ENCODE measurements around the gene MICAL3. TPM values are rescaled to one million over a fixed set of nuclear protein-coding genes. Genes with fewer than 3 reads are reported as not detected.

MICAL3 gene
- total RNA-seq, 4 donors from 2014 or later = 15.8 to 45.4 (median 31.6) TPM

DNA sequence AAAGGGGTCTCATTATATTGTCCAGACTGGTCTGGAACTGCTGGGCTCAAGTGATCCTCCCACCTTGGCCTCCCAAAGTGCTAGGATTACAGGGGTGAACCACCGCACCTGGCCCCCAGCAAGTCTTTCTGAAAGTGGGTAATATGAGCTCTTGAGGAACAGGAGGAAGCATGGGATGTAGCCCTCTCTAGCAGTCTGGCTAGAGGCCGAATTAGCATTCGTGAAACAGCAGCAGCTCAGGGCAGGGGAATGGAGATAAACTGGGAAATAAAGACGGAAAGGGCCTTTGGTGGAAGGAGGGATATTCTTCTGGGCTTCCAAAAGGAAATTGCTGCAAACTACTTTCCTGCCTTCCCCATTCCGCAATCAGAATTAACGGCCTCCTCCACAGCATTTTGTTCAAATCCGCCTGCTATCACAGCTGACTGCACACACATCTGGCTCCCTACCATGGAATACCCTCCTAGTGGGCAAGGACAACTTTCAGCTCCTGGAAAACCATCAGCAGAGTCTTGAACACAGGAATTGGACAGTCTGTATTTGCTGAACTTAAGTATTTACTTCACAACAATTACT is 44.3 kb downstream of the MICAL3 start:
- TF ChIP-seq, protein P1, sequence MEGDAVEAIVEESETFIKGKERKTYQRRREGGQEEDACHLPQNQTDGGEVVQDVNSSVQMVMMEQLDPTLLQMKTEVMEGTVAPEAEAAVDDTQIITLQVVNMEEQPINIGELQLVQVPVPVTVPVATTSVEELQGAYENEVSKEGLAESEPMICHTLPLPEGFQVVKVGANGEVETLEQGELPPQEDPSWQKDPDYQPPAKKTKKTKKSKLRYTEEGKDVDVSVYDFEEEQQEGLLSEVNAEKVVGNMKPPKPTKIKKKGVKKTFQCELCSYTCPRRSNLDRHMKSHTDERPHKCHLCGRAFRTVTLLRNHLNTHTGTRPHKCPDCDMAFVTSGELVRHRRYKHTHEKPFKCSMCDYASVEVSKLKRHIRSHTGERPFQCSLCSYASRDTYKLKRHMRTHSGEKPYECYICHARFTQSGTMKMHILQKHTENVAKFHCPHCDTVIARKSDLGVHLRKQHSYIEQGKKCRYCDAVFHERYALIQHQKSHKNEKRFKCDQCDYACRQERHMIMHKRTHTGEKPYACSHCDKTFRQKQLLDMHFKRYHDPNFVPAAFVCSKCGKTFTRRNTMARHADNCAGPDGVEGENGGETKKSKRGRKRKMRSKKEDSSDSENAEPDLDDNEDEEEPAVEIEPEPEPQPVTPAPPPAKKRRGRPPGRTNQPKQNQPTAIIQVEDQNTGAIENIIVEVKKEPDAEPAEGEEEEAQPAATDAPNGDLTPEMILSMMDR (IDR thresholded peaks at IDR 0.05; ENCODE audit: low read depth) = no peak

DNA sequence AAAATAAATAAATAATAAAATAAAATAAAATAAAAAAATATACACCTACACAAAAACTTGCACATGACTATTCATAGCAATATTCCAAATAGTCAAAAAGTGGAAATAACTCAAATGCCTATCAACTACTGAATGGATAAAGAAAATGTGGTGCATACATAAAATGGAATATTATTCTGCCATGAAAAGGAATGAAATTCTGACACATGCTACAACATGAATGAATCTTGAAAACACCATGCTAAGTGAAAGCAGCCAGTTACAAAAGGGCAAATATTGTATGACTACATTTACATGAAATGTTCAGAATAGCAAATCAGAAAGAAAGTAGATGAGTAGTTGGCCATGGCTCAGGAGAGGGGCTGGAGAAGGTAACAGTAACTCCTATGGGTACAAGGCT is 46.3 kb downstream of the MICAL3 start:
- TF ChIP-seq, protein P1 (IDR thresholded peaks at IDR 0.05; ENCODE audit: low read depth) = no peak

DNA sequence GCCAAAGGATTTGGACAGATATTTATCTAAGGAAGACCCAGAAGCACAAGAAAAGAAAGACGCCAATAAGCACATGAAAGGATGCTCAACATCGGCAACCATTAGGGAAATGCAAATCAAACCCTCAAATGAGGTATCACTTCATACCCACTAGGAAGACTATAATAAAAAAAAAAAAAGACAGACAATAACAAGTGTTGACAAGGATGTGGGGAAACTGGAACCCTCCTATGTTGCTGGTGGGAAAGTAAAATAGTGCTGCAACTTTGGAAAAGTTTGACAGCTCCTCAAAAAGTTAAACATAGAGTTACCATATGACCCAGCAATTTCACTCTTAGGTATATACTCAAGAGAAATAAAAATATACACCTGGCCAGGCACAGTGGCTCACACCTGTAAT is 47.0 kb downstream of the MICAL3 start:
- TF ChIP-seq, protein P1 (IDR thresholded peaks at IDR 0.05; ENCODE audit: low read depth) = no peak

DNA sequence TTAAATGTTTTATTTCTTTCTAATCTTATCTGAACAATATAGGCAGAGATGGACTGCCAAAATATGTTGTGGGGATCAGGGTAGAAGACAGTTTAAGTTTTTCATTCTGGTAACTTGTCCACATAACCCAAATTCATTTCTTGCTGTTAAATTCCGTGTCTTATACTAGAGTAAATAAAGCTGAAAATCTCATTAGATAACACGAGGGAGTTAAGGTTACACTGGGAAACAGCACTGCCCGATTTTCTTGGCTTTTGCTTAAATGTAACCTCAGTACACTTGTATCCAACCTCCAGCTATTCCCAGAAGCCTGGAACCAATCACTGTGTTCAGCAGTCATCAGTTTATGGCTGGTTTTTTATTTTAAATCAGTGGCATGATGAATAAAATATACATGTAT is 48.2 kb downstream of the MICAL3 start:
- TF ChIP-seq, protein P1 (IDR thresholded peaks at IDR 0.05; ENCODE audit: low read depth) = no peak

DNA sequence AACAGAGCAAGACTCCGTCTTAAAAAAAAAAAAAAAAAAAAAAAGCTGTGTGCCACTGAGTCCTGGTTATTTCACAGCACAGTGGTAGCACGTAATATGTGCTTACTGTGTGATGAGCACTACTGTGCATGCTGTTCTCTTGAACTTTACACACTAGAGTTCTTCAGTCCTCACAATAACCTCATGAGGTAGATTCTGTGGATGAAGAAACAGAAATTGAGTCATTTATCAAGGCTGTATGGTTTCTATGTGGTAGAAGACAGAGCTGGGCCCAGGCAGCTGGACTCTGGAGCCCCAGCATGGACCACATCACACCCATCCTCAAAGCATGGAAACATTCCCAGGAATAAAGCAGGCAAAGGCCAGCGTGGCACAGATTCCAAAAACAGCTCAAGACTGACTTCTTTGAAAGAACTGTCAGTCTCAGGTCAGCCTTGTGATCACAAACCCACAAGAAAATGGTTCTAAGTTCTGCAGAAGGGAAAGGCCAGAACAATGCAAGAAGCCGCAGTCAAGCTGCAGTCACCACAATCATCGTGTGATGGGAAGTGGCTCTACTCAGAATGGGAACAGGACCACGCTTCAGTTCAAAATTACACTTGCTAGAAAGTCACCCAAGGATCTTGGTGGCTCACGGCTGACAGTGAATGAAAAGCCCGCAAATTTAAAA is 49.5 kb downstream of the MICAL3 start:
- TF ChIP-seq, protein P1 (IDR thresholded peaks at IDR 0.05; ENCODE audit: low read depth) = no peak

DNA sequence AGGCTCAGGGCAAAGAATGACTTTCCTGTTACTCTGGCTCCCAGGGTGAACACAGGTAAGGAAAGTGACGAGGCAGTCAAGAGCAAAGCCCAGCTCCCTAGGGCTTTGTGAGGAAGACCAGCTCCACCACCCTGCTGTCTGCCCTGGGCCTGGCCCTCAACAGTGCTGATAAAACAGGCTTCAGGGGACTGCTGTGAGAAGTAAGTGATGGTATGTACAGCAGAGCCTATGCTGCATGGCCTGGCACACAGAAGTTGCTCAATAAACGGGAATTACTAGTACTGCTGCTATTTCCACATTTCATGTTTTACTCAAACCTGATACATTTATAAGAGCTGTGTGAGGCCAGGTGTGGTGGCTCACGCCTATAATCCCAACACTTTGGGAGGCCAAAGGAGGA is 50.3 kb downstream of the MICAL3 start:
- TF ChIP-seq, protein P1 (IDR thresholded peaks at IDR 0.05; ENCODE audit: low read depth) = no peak

DNA sequence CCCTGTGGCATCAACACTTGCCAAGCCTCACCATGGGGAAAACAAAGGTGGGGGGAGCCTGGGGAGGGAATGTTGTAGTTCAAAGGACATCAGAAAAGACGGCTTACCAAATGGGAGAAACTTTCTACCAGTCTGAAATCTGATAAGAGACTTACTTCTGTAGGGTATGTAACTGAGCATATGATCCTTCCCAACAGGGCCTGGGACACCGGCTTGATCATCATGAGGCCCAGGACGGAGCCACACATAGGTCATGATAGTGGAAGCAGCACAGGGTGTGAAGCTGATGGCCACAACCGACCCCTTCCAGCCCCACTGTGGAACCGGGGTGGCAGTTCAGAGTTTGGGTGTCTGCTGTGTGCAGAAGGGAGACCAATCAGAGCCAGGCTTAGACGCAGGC is 51.1 kb downstream of the MICAL3 start:
- TF ChIP-seq, protein P1 (IDR thresholded peaks at IDR 0.05; ENCODE audit: low read depth) = no peak

All from subcutaneous adipose tissue (tissue), 4 donors.